RPMI7951 (cell line): ENCODE results near the gene SP100. TPM values are rescaled to one million over a fixed set of nuclear protein-coding genes. Genes with fewer than 3 reads are reported as not detected.
"Not testable (repeated sequence)": the region's sequence is repeated elsewhere in the genome, so short reads cannot be mapped to it uniquely, and the experiment has no call there.

Experiments used
- DNase-seq: peaks from one replicate; pipeline ENCODE4 v3.0.0-alpha.2; 2012; ENCODE audit warnings: low read depth
- total RNA-seq: library from RNA; depleted of rRNA; stranded (reverse); fragments of >200 nt; shearing (Covaris generic); gene quantifications from 2 replicates; pipeline ENCODE4 v1.2.3, GENCODE V29; 2014

Gene SP100
- total RNA-seq, 1 experiment from 2014 or later = 129 TPM

GRCh38 chr2:230419181-230419580 is 3.2 kb downstream of the SP100 start:
- DNase-seq = no peak

DNA sequence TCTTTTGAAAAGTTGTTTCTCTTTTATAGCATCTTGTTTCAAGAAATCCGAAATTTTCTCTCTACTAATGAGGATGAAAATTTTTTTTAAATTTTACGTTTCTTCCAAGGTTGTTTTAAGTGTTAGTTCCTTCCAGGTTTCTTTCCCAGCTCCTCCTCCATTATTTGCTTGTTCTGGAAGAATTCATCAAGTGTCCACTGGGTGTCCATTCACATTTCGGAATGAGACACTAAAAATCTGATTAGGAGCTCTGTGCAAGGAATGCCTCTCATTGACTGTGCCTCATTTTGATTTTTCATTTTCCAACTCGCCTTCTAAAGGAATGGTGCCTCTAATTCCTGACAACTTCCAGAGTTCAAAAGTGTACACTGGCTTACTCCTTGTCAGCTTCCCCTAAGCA is 6.1 kb downstream of the SP100 start:
- DNase-seq = no peak

GRCh38 chr2:230423851-230424458 is 8.0 kb downstream of the SP100 start:
- no peak for DNase-seq

DNA sequence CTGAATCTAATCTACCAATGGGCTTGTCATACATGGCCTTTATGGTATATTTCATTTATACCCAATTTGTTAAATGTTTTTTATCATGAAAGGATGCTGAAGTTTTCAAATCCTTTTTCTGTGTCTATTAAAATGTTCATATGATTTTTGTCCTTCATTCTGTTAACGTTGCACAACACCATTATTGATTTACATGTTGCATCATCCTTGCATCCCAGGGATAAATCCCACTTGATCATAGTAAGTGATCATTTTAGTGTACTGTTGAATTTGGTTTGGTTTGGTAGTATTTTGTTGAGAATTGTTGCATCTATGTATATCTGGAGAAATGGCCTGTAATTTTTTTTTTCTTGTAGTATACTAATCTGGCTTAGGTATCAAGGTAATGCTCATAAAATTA is 9.4 kb downstream of the SP100 start:
- no peak for DNase-seq

- DNase-seq = no peak
These were observed 13.5 kb downstream of the SP100 start for GRCh38 chr2:230429513-230429912.

DNA sequence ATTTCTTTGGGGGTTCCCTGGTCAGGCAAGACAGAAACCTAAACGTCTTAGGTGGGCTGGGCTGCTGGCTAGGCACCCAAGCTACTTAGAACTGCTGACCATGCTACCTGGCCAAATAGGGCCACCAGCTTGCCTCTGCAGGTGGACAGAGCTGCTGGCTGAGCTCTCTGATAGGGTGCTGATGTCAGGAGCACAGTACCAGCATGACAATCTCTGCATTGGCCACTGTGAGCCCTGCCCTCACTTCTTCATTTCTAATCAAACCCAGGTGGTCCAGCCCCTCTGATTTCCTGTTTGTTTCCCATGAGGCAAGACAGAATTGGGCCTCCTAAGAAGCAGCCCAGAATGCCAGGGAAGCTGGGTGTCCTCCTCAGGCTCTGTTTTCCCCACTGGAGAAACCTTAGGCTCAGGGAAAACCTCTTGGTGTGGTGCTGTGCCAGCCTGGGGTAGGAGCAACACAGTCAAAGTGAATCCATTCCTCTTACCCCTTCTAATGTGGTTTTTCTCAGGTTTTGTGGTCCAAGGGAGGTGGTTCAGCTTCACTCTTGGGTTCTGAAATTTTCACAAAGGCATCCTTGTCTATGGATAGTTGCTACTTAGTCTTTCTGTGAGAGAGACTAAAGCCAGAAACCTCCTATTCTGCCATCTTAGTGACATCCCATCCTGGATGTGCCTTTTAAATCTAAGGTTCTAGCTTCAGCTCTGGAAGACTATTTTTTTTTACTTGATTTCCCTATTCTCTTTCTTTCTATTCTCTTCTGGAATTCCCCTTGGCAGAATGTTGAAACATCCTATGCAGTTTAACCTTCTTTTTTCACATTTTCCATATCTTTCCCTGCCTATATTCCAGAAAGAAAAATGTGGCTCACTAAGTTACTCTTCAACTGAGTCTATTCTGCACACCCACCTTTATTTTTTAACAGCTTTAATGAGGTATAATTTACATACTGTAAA is 15.2 kb downstream of the SP100 start:
- DNase-seq = no peak

DNA sequence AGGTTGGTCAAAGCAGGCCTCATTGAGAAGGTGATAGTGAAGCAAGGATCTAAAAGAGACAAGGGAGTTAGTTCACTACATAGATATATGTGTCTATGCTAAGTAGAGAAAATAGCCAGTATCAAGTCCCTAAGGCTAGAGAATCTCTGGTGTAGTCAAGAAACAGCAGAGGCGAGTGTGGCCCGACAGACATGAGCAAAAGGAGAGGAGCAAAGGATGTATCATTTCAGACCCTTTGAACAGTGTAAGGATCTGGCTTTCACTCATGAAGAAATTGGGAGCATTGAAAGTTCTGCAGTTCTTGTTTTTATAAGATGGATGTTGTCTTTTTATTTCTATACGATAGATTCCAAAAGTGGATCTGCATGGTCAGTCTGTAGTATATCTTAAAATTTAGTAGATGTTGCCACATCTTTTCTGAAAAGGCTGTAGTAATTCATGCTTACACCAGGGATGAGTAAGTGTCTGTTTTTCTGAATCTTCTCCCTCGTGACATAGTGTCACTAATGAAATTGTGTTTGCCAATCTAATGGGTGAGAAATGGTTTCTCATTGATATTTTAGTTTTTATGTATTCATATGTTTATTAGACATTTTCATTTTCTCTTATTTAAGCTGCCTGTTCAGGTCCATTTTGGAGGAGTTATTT is 18.8 kb downstream of the SP100 start:
- DNase-seq = no peak

DNA sequence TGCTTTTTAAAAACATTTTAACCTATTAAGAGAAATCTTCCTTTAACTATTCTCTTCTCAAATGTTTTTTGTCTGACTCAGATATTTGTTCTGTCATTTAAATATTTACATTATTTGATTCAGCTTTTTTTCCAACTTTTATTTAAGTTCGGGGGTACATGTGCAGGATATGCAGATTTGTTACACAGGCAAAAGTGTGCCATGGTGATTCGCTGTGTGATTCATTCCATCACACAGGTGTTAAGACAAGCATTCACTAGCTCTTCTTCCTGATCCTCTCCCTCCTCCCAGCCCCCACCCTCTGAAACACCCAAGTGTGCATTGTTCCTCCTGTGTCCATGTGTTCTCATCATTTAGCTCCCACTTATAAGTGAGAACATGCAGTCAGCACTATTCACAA is 19.4 kb downstream of the SP100 start:
- no peak for DNase-seq

DNA sequence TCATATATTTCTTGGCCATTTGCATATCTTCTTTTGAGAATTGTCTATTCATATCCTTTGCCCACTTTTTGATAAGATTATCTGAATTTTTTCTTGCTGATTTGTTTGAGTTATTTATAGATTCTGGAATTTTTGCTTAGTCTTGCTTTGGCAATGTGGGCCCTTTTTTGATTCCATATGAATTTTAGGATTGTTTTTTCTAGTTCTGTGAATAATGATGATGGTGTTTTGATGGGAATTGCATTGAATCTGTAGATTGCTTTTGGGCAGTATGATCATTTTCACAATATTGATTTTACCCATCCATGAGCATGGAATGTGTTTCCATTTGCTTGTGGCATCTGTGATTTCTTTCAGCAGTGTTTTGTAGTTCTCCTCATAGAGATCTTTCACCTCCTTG is 23.1 kb downstream of the SP100 start:
- not testable (repeated sequence) for DNase-seq

GRCh38 chr2:230439590-230439989 is 23.6 kb downstream of the SP100 start:
- no peak for DNase-seq

- DNase-seq = peak; percentile 69
These were observed 25.4 kb downstream of the SP100 start for GRCh38 chr2:230441227-230441897.

DNA sequence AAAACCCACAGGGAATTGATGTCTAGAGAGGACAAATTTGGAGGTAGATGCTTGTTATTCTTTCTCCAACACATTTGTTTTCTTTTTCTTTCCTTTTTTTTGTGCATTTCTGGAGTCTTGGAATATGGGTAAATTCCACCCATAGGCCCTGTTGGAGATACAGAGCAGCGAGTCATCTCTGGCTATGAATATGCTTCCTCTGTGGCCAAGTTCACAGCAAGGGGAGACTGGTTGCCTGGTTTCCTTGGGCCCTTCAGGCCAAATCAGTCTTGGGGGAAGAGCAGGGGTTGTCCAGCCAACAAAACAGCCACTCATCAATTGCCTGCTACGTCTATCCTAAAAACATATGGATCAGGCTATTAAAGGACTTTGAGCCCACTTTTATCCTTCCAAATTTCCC is 27.5 kb downstream of the SP100 start:
- DNase-seq = peak; percentile 84

DNA sequence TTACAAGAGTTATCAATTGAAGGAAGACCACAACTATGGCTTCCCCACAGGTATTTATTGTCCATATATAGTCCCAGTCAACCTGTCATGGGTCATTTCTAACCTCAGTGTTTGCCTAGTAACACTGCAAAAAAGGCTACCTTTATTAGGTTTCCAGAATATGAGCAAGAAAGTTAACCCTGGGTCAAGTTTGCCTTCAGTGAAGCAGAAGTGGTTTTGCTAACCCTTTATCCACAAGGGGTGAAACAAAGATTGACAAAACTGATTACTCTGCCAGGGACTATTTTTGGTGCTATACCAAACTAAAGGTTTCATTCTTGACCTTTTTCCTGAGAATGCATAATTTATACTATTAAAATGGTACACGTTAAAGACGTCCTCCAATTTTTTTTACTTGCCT is 28.8 kb downstream of the SP100 start:
- no peak for DNase-seq

GRCh38 chr2:230447036-230447435 is 31.0 kb downstream of the SP100 start:
- DNase-seq = no peak

DNA sequence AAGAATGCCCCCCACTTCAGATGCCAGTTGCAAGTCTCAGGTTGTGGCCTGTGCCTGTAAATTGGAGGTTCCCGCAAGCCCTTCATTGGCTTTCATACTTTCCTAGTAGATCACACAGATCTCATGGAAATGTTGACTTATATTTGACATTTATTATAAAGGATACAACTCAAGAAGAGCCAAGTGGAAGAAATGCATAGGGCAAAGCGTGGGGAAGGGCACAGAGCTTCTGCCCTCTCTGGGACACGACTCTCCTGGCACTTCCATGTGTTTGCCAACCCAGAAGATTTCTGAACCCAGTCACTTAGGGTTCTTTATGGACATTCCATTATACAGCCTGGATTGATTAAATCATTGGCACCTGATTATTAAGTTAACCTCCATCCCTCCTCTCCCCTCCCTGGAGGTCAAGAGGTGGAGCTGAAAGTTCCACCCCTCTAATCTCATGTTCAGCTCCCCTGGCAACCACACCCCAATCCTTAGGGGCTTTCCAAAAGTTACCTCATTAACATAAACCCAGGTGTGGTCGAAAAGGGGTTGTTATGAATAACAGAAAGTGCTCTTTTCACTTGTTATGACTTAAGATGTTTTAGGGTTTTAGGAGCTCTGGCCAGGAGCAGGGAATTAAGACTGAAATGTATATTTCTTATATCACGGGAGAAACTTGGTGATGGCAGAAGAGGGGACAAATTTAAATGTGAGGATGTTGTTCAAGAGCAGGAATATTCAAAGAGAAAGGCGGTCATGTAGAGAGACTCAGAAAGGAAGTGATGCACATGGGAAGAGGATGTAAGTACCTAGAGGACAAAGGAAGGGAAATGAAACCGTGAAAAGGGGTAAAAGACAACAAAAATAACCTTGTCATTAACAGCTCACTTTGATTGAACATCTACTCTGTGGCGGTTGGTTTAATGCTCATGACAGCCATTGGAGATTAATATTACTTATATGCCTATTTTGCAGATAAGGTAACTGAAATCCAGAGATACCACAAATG is 31.8 kb downstream of the SP100 start:
- no peak for DNase-seq

GRCh38 chr2:230449901-230450467 is 34.0 kb downstream of the SP100 start:
- DNase-seq = no peak

- DNase-seq = no peak
These were observed 37.0 kb downstream of the SP100 start for GRCh38 chr2:230453006-230453405.

DNA sequence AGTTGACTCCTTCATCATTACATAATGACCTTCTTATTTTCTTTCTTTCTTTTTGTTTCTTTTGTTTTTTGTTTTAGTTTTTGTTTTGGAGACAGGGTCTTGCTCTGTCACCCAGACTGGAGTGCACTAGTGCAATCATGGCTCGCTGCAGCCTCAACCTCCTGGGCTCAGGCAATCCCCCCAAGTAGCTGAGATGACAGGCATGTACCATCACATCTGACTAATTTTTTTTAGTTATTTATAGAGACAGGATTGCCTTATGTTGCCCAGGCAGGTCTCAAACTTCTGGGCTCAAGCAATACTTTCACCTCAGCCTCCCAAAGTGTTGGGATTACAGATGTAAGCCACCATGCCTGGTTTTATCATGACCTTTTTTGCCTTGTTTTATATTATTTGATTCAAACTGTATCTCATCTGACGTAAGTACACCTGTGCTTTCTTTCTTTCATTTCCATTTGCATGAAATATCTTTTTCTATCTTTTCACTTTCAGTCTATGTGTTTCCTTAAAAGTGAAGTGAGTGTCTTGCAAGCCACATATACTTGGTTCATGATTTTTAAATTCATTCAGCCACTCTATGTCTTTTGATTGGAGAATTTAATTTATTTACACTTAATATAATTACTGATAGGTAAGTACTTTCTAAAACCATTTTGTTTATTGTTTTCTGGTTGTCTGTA is 39.1 kb downstream of the SP100 start:
- DNase-seq = no peak

GRCh38 chr2:230457073-230457768 is 41.2 kb downstream of the SP100 start:
- no peak for DNase-seq
